HUES6 (cell line): ENCODE data around the gene ZMIZ1.

ENCODE experiments used
- H3K27ac ChIP-seq: 2 replicates; pipeline ENCODE4 v1.7.0; 2013; ENCODE audit warnings: low read depth, mild to moderate bottlenecking, low read length, inconsistent platforms
- H3K27me3 ChIP-seq: 2 replicates; pipeline ENCODE4 v1.6.1; 2013; ENCODE audit warnings: low read length; ENCODE audit not compliant: control insufficient read depth, insufficient read depth
- H3K36me3 ChIP-seq: 2 replicates; pipeline ENCODE4 v1.6.1; 2013; ENCODE audit warnings: low read length; ENCODE audit not compliant: control insufficient read depth, insufficient read depth
- H3K4me1 ChIP-seq: 2 replicates; pipeline ENCODE4 v1.6.1; 2013; ENCODE audit warnings: low read length; ENCODE audit not compliant: control insufficient read depth, insufficient read depth
- H3K4me3 ChIP-seq: 2 replicates; pipeline ENCODE4 v1.5.1; 2013; ENCODE audit warnings: low read depth, low read length
- H3K9ac ChIP-seq: one replicate; pipeline ENCODE4 v1.6.1; 2013; ENCODE audit warnings: mild to moderate bottlenecking, low read length
- H3K9me3 ChIP-seq: 2 replicates; pipeline ENCODE4 v1.6.1; 2013; ENCODE audit warnings: low read depth, low read length; ENCODE audit not compliant: control insufficient read depth, insufficient read depth

ZMIZ1 gene

DNA sequence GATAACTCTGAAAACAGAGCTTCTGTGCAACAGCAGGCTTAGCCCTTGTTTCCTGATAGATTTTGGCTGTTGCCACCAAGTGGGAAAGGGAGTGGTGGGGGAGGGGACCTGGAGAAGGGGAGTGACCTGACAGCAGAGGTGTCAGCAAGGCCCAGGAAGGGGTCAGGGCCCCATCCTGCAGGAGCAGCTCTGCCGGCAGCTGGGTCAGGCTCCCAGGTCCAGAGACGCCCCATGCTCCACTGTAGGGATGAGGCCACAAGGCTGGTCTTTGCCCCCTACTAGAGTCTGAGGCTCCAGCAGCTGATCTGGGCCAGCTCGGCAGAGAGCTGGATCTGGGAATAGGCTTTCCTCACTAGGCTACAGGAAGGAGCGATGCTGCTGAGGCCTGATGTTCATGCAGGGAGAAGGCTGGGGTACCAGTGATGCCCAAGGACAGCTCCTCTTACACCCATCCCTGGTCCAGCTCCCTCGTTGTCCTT is 44.0 kb upstream of the ZMIZ1 start:
- no peak overlapping the region for H3K4me3 ChIP-seq
- H3K9me3 ChIP-seq = no peaks in the 10 kb centered on the region
- peaks cover 19% of the 10 kb centered on the region; the same call in 1 of the 2 replicates for H3K4me1 ChIP-seq
- no peaks in the 10 kb centered on the region for H3K36me3 ChIP-seq
- H3K27me3 ChIP-seq = no peaks in the 10 kb centered on the region
- no peak overlapping the region for H3K27ac ChIP-seq
- no peak overlapping the region for H3K9ac ChIP-seq

DNA sequence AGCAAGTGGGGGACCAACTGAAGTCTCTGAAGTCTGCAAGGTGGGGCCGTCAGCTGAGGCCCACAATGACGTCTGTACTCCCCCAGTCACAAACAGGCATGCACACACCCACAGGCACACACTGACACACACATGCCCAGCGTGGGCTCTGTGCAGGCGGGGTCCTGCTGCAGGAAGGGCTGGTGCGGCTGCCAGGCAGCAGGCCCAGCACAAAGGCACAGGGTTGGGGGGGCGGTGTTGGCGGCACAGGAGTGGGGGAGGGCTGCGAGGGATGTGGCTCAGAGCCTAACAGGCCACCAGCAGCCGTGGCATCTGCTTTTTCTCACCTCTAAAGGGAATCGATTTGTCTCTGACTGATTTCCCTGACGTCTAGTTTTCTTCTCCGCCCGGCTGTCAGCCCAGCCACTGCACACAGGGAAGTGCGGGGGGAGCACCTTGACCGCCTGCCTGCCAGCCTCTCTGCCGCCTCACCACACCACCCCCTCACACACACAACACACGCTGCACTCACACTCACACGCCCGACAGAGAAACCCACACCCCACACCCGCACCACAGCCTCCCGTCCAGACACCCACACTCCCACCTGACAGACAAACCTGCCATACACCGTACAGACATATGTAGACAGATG is 43.5 kb upstream of the ZMIZ1 start:
- no peak overlapping the region for H3K4me3 ChIP-seq
- H3K9ac ChIP-seq = no peak overlapping the region
- no peaks in the 10 kb centered on the region for H3K9me3 ChIP-seq
- H3K27me3 ChIP-seq = no peaks in the 10 kb centered on the region
- no peaks in the 10 kb centered on the region for H3K36me3 ChIP-seq
- H3K27ac ChIP-seq = no peak overlapping the region
- peaks cover 16% of the 10 kb centered on the region; the same call in 1 of the 2 replicates for H3K4me1 ChIP-seq

DNA sequence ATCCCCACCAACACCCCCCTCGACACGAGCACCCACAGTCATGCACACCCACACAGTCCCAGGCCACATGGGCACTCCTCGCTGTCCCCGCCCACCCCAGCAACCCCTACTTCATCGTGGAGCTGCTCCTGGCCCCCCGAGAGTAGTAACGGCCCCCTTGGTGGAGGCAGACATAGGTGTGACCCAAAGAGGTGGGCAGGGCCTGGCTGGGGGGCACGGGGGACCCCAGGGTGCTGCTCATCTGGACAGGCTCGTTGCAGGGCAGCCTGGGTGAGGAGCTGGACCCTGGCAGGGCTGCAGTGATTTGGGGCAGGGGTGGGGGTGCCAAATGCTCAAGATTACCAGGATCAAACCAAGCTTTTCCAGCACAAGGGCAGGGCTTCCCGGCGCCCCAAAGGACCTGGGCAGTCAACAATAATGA is 42.4 kb upstream of the ZMIZ1 start:
- Histone ChIP-seq H3K4me1 (peaks cover 15% of the 10 kb centered on the region; the same call in 1 of the 2 replicates), H3K9me3 (no peaks in the 10 kb centered on the region), H3K27ac (no peak overlapping the region), H3K4me3 (no peak overlapping the region), H3K27me3 (no peaks in the 10 kb centered on the region), H3K36me3 (no peaks in the 10 kb centered on the region), H3K9ac (no peak overlapping the region)

DNA sequence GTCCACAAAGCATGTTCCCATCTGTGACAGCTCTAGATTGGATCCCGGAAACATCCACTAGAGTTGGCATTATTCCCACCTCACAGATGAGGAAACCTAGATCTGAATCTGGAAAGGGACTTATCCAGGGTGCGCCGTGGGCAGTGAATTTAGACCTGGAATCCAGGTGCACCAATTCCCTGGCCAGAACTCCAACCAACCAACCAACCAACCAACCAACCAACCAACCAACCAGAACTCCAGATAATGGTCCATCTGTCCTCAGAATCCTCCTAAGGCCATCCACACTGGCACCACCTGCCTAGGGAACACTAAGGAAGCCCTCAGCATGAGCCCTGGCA is 42.0 kb upstream of the ZMIZ1 start:
- H3K9ac ChIP-seq = no peak overlapping the region
- H3K9me3 ChIP-seq = no peaks in the 10 kb centered on the region
- no peak overlapping the region for H3K27ac ChIP-seq
- no peaks in the 10 kb centered on the region for H3K27me3 ChIP-seq
- H3K36me3 ChIP-seq = no peaks in the 10 kb centered on the region
- peaks cover 15% of the 10 kb centered on the region; the same call in 1 of the 2 replicates for H3K4me1 ChIP-seq
- no peak overlapping the region for H3K4me3 ChIP-seq

DNA sequence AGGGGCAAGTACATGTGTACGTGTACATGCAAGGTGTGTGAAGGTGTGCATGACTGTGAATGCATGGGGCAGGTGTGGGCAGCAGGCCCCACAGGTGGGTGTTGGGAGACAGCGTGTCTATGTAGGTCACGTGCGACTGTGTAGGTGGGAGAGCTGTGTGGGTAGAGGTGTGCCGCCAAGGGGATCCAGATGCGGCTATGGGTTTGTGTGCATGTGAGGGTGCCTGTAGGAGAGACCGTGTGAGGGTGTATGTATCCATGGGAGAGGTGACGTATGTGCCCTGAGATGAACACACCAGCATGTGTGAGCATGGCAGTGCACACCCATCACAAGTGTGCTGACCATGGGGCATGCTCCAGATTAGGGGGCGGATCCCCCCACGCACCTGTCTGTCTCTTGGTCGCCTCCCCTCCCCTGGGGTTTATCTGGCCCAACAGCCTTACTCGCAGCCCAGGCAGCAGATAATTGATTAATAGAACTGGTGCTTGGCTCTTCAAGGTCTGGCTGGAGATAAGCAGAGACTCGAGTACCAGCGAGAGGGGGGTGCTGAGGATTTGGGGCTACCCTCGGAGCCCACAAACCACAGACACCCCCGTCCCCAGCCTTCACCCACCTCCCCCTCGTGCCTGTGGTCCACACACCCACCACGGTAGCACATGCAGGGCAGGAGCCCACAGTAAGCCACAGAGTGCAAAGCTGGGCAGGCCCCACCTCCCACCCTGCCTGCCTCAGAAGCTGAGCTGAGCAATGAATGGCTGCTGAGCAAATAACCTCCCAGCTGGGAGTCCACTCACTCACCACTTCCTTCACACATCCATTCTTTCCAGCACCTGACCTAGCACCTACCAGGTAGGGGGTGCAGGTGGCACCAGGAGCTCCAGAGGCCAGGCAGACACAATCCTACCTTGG is 41.4 kb upstream of the ZMIZ1 start:
- Histone ChIP-seq H3K9ac (no peak overlapping the region), H3K27me3 (no peaks in the 10 kb centered on the region), H3K4me1 (peaks cover 15% of the 10 kb centered on the region; the same call in 1 of the 2 replicates), H3K9me3 (no peaks in the 10 kb centered on the region), H3K36me3 (no peaks in the 10 kb centered on the region), H3K27ac (no peak overlapping the region), H3K4me3 (no peak overlapping the region)

DNA sequence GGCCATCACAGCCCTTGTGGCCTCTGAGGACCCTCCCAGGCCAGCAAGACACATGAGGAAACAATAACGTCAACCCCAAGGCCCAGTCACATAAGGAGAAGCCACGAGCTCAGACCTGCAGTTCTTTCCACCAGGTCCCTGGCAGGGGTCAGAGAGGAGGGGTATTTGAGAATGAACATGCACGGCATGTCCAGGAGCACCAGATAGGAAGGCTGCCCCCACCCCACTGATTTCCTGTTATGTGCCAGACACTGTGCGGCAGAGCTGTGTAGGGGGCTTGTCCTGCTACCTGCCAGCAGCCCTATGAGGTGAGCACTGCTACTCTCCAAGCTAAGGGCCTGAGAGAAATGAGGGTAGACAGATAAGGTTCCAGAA is 40.7 kb upstream of the ZMIZ1 start:
- Histone ChIP-seq H3K4me1 (peaks cover 15% of the 10 kb centered on the region; the same call in 1 of the 2 replicates), H3K9me3 (no peaks in the 10 kb centered on the region), H3K36me3 (no peaks in the 10 kb centered on the region), H3K27me3 (no peaks in the 10 kb centered on the region), H3K27ac (no peak overlapping the region), H3K9ac (no peak overlapping the region), H3K4me3 (no peak overlapping the region)

DNA sequence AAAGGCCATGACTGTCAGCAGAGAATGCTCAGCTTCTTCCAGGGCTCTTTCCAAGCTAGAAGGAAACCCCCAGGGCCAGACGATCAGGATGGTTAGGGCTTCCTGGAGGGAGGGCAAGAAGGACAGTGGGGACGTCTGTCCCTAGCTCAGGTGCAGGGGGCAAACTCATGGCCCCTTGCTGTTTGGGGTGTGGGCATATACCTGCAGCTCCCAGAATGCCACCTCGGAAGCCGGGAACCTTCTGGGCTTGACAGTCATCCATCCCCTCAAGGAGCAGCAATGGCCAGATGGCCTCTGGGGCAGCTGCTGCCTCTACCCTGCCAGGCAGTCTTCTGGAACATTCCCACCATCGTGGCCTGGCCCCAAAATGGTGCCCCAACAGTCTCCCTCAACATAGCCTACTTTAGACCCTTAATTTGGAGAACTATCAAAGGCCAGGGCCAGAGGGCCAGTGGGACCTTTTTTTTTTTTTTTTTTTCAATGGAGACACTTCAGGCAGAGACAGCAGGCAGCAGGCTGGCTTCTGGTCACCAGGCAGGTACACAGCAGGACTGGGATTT is 40.2 kb upstream of the ZMIZ1 start:
- peaks cover 15% of the 10 kb centered on the region; the same call in 1 of the 2 replicates for H3K4me1 ChIP-seq
- H3K4me3 ChIP-seq = no peak overlapping the region
- no peak overlapping the region for H3K9ac ChIP-seq
- H3K9me3 ChIP-seq = no peaks in the 10 kb centered on the region
- H3K36me3 ChIP-seq = no peaks in the 10 kb centered on the region
- H3K27me3 ChIP-seq = no peaks in the 10 kb centered on the region
- H3K27ac ChIP-seq = no peak overlapping the region

DNA sequence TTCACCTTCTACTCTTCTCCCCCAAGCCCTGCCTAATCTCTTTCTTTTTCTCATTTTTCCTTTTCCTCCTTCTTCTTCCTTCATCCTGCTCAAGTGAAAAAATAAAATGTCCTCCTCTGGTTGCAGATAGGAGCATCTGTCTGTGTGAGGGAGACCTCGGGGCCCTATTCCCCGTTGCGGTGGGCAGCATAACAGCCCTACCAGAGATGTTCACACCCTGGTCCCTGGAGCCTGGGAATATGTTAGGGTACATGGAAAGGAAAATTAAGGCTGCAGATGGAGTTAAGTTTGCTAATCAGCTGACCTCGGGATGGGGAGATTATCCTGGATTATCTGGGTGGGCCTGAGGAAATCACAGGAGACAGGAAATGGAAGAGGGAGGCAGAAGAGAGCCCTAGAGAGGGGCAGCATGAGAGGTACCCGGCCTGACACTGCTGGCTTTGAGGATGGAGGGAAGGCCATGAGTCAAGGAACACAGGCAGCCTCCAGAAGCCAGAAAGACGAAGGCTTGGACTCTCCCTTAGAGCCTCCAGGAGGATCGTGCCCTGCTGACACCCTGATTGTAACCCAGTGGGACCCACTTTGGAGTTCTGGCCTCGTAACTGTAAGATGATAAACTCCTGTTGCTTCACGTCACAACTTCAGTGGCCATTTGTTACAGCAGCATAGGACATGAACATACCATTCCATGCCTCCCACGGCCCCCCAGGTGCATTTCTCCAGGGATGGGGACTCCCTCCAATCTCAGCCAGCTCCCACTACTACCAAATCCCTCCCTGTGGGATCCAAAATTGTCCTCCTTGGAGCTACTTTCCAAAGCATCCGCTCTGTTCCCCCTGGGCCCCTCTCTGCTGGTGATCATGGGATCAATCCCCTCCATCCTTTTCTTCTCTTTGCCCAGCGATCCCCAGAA is 39.0 kb upstream of the ZMIZ1 start:
- H3K27ac ChIP-seq = no peak overlapping the region
- H3K4me1 ChIP-seq = peaks cover 11% of the 10 kb centered on the region; the same call in 1 of the 2 replicates
- no peak overlapping the region for H3K4me3 ChIP-seq
- H3K36me3 ChIP-seq = no peaks in the 10 kb centered on the region
- H3K27me3 ChIP-seq = no peaks in the 10 kb centered on the region
- no peak overlapping the region for H3K9ac ChIP-seq
- H3K9me3 ChIP-seq = no peaks in the 10 kb centered on the region

DNA sequence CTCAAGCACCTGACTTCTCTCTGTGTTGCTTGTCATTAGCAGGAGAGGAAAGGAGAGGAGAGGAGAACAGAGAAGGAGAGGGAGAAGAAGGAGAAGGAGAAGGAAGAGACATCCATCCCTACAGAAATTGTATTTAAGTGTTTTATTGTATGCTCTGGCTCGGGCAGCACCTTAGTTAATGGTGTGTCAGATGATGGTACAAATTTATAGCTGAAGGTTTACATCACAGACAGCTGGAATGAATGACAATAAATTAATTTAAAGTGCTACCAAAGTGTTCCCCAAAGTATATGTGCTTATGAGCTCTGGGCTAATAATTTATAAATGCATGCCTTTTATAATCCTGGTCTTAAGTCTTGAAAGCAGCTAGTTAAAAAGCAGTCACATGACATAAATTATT is 38.1 kb upstream of the ZMIZ1 start:
- H3K27me3 ChIP-seq = no peaks in the 10 kb centered on the region
- H3K36me3 ChIP-seq = no peaks in the 10 kb centered on the region
- no peak overlapping the region for H3K27ac ChIP-seq
- H3K4me3 ChIP-seq = no peak overlapping the region
- H3K4me1 ChIP-seq = peaks cover 6% of the 10 kb centered on the region; the same call in 1 of the 2 replicates
- no peak overlapping the region for H3K9ac ChIP-seq
- H3K9me3 ChIP-seq = no peaks in the 10 kb centered on the region

DNA sequence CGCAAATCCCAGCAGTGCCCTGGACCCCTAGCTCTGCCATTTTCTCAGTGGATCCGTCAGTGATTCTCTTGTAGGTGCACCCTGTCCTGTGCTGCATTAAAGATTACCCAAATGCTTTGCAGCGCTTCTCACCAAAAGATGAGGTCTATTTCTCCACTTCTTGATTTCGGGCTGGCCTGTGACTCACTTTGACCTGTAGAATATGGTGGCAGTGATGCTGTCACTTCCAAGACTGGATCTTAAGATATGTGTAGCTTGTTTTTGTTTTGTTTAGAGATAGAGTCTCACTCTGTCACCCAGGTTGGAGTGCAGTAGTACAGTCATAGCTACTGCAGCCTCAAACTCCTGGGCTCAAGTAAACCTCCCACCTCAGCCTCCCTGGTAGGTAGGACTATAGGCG is 37.0 kb upstream of the ZMIZ1 start:
- no peak overlapping the region for H3K9ac ChIP-seq
- H3K4me3 ChIP-seq = no peak overlapping the region
- no peaks in the 10 kb centered on the region for H3K9me3 ChIP-seq
- no peaks in the 10 kb centered on the region for H3K27me3 ChIP-seq
- H3K4me1 ChIP-seq = peaks cover 6% of the 10 kb centered on the region; the same call in 1 of the 2 replicates
- H3K27ac ChIP-seq = no peak overlapping the region
- H3K36me3 ChIP-seq = no peaks in the 10 kb centered on the region
